ENCODE data around the gene AOC3. TPM values are rescaled to one million over a fixed set of nuclear protein-coding genes. Genes with fewer than 3 reads are reported as not detected.

The AOC3 gene
- 1.9 and 3.7 TPM in 2 replicates for total RNA-seq

- peaks cover 15% of the 10 kb centered on the region for H3K4me1 Mint-ChIP-seq (ENCODE audit: low read depth)
- no peaks in the 10 kb centered on the region for H3K27me3 Mint-ChIP-seq (ENCODE audit: insufficient read depth)
- H3K4me3 Mint-ChIP-seq: no peak within 1 kb of the TSS
- H3K9me3 Mint-ChIP-seq: no peaks in the 10 kb centered on the region
- intact Hi-C loops (cut with micrococcal nuclease): no loop called here
- no peak for DNase-seq (ENCODE audit: low spot score)
- H3K36me3 Mint-ChIP-seq (ENCODE audit: low read depth): peaks cover 2% of the 10 kb centered on the region
- no peak within 1 kb of the TSS for H3K27ac Mint-ChIP-seq
These were observed at the start of gene AOC3 for GRCh38 chr17:42850954-42851353. TSS of gene AOC3 (plus strand) at chr17:42851199. CDS start at chr17:42851344, 145 bp downstream.

- DNase-seq (ENCODE audit: low spot score): no peak
- peaks cover 6% of the 10 kb centered on the region for H3K4me1 Mint-ChIP-seq (ENCODE audit: low read depth)
- H3K9me3 Mint-ChIP-seq: no peaks in the 10 kb centered on the region
- H3K36me3 Mint-ChIP-seq (ENCODE audit: low read depth): no peaks in the 10 kb centered on the region
- intact Hi-C loops (cut with micrococcal nuclease): no loop called here
- no peak overlapping the region for H3K27ac Mint-ChIP-seq
- peaks cover 6% of the 10 kb centered on the region for H3K27me3 Mint-ChIP-seq (ENCODE audit: insufficient read depth)
- H3K4me3 Mint-ChIP-seq: no peak overlapping the region
These were observed 47.7 kb upstream of the AOC3 start for GRCh38 chr17:42803074-42803883.

- H3K4me3 Mint-ChIP-seq: no peak overlapping the region
- peaks cover 3% of the 10 kb centered on the region for H3K36me3 Mint-ChIP-seq (ENCODE audit: low read depth)
- H3K9me3 Mint-ChIP-seq: no peaks in the 10 kb centered on the region
- H3K27ac Mint-ChIP-seq: no peak overlapping the region
- H3K4me1 Mint-ChIP-seq (ENCODE audit: low read depth): no peaks in the 10 kb centered on the region
- DNase-seq (ENCODE audit: low spot score): no peak
- peaks cover 4% of the 10 kb centered on the region for H3K27me3 Mint-ChIP-seq (ENCODE audit: insufficient read depth)
- intact Hi-C loops (cut with micrococcal nuclease): no loop called here
These were observed 46.1 kb upstream of the AOC3 start for GRCh38 chr17:42804918-42805367.

- Mint-ChIP-seq H3K9me3 (no peaks in the 10 kb centered on the region), H3K36me3 (ENCODE audit: low read depth) (peaks cover 10% of the 10 kb centered on the region), H3K27me3 (ENCODE audit: insufficient read depth) (peaks cover 4% of the 10 kb centered on the region), H3K27ac (no peak overlapping the region), H3K4me1 (ENCODE audit: low read depth) (no peaks in the 10 kb centered on the region), H3K4me3 (no peak overlapping the region)
- DNase-seq (ENCODE audit: low spot score): no peak
- intact Hi-C loops (cut with micrococcal nuclease): no loop called here
These were observed 44.8 kb upstream of the AOC3 start for GRCh38 chr17:42806249-42806648.

GRCh38 chr17:42809250-42809649, 41.7 kb upstream of the AOC3 start:
- H3K4me1 Mint-ChIP-seq (ENCODE audit: low read depth): no peaks in the 10 kb centered on the region
- no peaks in the 10 kb centered on the region for H3K9me3 Mint-ChIP-seq
- no peak overlapping the region for H3K27ac Mint-ChIP-seq
- peaks cover 24% of the 10 kb centered on the region for H3K36me3 Mint-ChIP-seq (ENCODE audit: low read depth)
- intact Hi-C loops (cut with micrococcal nuclease): no loop called here
- H3K4me3 Mint-ChIP-seq: no peak overlapping the region
- DNase-seq (ENCODE audit: low spot score): no peak
- H3K27me3 Mint-ChIP-seq (ENCODE audit: insufficient read depth): peaks cover 2% of the 10 kb centered on the region

- intact Hi-C loops (cut with micrococcal nuclease): no loop called here
- Mint-ChIP-seq H3K27me3 (ENCODE audit: insufficient read depth) (no peaks in the 10 kb centered on the region), H3K36me3 (ENCODE audit: low read depth) (peaks cover 60% of the 10 kb centered on the region), H3K4me3 (no peak overlapping the region), H3K4me1 (ENCODE audit: low read depth) (no peaks in the 10 kb centered on the region), H3K9me3 (no peaks in the 10 kb centered on the region), H3K27ac (no peak overlapping the region)
- DNase-seq (ENCODE audit: low spot score): no peak
These were observed 36.2 kb upstream of the AOC3 start for GRCh38 chr17:42814633-42815399.

GRCh38 chr17:42817866-42818265, 33.1 kb upstream of the AOC3 start:
- H3K27me3 Mint-ChIP-seq (ENCODE audit: insufficient read depth): no peaks in the 10 kb centered on the region
- H3K36me3 Mint-ChIP-seq (ENCODE audit: low read depth): peaks cover 60% of the 10 kb centered on the region
- H3K27ac Mint-ChIP-seq: no peak overlapping the region
- no peak for DNase-seq (ENCODE audit: low spot score)
- H3K4me3 Mint-ChIP-seq: no peak overlapping the region
- H3K4me1 Mint-ChIP-seq (ENCODE audit: low read depth): peaks cover 10% of the 10 kb centered on the region
- intact Hi-C loops (cut with micrococcal nuclease): no loop called here
- H3K9me3 Mint-ChIP-seq: no peaks in the 10 kb centered on the region

GRCh38 chr17:42818379-42818778, 32.6 kb upstream of the AOC3 start:
- H3K9me3 Mint-ChIP-seq: no peaks in the 10 kb centered on the region

GRCh38 chr17:42819939-42820535, 31.0 kb upstream of the AOC3 start:
- peaks cover 23% of the 10 kb centered on the region for H3K4me1 Mint-ChIP-seq (ENCODE audit: low read depth)
- no peaks in the 10 kb centered on the region for H3K9me3 Mint-ChIP-seq
- no peak overlapping the region for H3K27ac Mint-ChIP-seq
- peaks cover 55% of the 10 kb centered on the region for H3K36me3 Mint-ChIP-seq (ENCODE audit: low read depth)
- H3K4me3 Mint-ChIP-seq: peak overlapping the region; percentile 2
- no peaks in the 10 kb centered on the region for H3K27me3 Mint-ChIP-seq (ENCODE audit: insufficient read depth)
- peak; percentile 38 for DNase-seq (ENCODE audit: low spot score)
- intact Hi-C loops (cut with micrococcal nuclease): loop anchor here (5.0 to 10.0 kb wide), 2 partner anchors 145 to 853 kb away; partner anchors contain the start of genes AARSD1 and CNP

More at GRCh38 chr17:42818379-42818778, 32.6 kb upstream of the AOC3 start:
- Mint-ChIP-seq H3K36me3 (ENCODE audit: low read depth) (peaks cover 62% of the 10 kb centered on the region), H3K27ac (peak overlapping the region; percentile 28), H3K4me1 (ENCODE audit: low read depth) (peaks cover 12% of the 10 kb centered on the region), H3K27me3 (ENCODE audit: insufficient read depth) (no peaks in the 10 kb centered on the region), H3K4me3 (no peak overlapping the region)
- no peak for DNase-seq (ENCODE audit: low spot score)
- intact Hi-C loops (cut with micrococcal nuclease): no loop called here

GRCh38 chr17:42821176-42821575, 29.8 kb upstream of the AOC3 start:
- Mint-ChIP-seq H3K27me3 (ENCODE audit: insufficient read depth) (peaks cover 3% of the 10 kb centered on the region), H3K9me3 (no peaks in the 10 kb centered on the region), H3K27ac (no peak overlapping the region), H3K4me1 (ENCODE audit: low read depth) (peaks cover 23% of the 10 kb centered on the region), H3K4me3 (peak overlapping the region; percentile 45), H3K36me3 (ENCODE audit: low read depth) (peaks cover 46% of the 10 kb centered on the region)
- no peak for DNase-seq (ENCODE audit: low spot score)
- intact Hi-C loops (cut with micrococcal nuclease): loop anchor here (5.0 to 10.0 kb wide), 2 partner anchors 144 to 854 kb away; partner anchors contain the start of genes AARSD1 and CNP

- no peak for DNase-seq (ENCODE audit: low spot score)
- peaks cover 20% of the 10 kb centered on the region for H3K4me1 Mint-ChIP-seq (ENCODE audit: low read depth)
- no peak overlapping the region for H3K4me3 Mint-ChIP-seq
- no peaks in the 10 kb centered on the region for H3K9me3 Mint-ChIP-seq
- H3K36me3 Mint-ChIP-seq (ENCODE audit: low read depth): peaks cover 6% of the 10 kb centered on the region
- H3K27me3 Mint-ChIP-seq (ENCODE audit: insufficient read depth): peaks cover 10% of the 10 kb centered on the region
- intact Hi-C loops (cut with micrococcal nuclease): loop anchor here (10.0 kb wide), 1 partner anchor 137 kb away; the partner anchor contains the start of gene AARSD1
- H3K27ac Mint-ChIP-seq: no peak overlapping the region
These were observed 23.5 kb upstream of the AOC3 start for GRCh38 chr17:42827472-42827871.

- Mint-ChIP-seq H3K4me3 (peak overlapping the region; percentile 16), H3K9me3 (no peaks in the 10 kb centered on the region), H3K4me1 (ENCODE audit: low read depth) (peaks cover 19% of the 10 kb centered on the region), H3K36me3 (ENCODE audit: low read depth) (peaks cover 6% of the 10 kb centered on the region), H3K27ac (no peak overlapping the region), H3K27me3 (ENCODE audit: insufficient read depth) (peaks cover 7% of the 10 kb centered on the region)
- intact Hi-C loops (cut with micrococcal nuclease): loop anchor here (5.0 kb wide), 1 partner anchor 151 kb away; the partner anchor contains the start of genes PTGES3L and RUNDC1
- DNase-seq (ENCODE audit: low spot score): no peak
These were observed 20.0 kb upstream of the AOC3 start for GRCh38 chr17:42830971-42831370.
